A673 (cell line): ENCODE data around the gene NRXN3.

ENCODE experiments used
- EZH2 ChIP-seq: fragments of 200-600 bp; sonication (generic); IDR thresholded peaks from 2 replicates; pipeline ENCODE4 v1.6.1; 2017; ENCODE audit warnings: borderline replicate concordance, low read depth, mild to moderate bottlenecking, mixed read lengths, antibody characterized with exemption, low read length; ENCODE audit not compliant: poor library complexity, severe bottlenecking
- TF ChIP-seq, protein P1 (sequence below): fragments of 300-800, 200-600 bp; sonication (generic); conservative IDR thresholded peaks from 2 replicates; pipeline ENCODE4 v1.5.1; 2017; ENCODE audit warnings: low read depth, mild to moderate bottlenecking, antibody characterized with exemption, low read length, moderate library complexity, mixed read lengths

GRCh38 chr14:79016828-79017505 is 846.8 kb downstream of the NRXN3 start:
- TF ChIP-seq, protein P1, sequence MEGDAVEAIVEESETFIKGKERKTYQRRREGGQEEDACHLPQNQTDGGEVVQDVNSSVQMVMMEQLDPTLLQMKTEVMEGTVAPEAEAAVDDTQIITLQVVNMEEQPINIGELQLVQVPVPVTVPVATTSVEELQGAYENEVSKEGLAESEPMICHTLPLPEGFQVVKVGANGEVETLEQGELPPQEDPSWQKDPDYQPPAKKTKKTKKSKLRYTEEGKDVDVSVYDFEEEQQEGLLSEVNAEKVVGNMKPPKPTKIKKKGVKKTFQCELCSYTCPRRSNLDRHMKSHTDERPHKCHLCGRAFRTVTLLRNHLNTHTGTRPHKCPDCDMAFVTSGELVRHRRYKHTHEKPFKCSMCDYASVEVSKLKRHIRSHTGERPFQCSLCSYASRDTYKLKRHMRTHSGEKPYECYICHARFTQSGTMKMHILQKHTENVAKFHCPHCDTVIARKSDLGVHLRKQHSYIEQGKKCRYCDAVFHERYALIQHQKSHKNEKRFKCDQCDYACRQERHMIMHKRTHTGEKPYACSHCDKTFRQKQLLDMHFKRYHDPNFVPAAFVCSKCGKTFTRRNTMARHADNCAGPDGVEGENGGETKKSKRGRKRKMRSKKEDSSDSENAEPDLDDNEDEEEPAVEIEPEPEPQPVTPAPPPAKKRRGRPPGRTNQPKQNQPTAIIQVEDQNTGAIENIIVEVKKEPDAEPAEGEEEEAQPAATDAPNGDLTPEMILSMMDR, result no peak
- no peak for TF ChIP-seq EZH2
